NCI-H1694 treated with DMSO at 0.1 percent for 48 hours (cell line): ENCODE data around the gene PCK1.

ENCODE experiments used
- DNase-seq: peaks from one replicate; lab custom pipeline; 2025; lab: John Stamatoyannopoulos, UW

Gene PCK1

DNA sequence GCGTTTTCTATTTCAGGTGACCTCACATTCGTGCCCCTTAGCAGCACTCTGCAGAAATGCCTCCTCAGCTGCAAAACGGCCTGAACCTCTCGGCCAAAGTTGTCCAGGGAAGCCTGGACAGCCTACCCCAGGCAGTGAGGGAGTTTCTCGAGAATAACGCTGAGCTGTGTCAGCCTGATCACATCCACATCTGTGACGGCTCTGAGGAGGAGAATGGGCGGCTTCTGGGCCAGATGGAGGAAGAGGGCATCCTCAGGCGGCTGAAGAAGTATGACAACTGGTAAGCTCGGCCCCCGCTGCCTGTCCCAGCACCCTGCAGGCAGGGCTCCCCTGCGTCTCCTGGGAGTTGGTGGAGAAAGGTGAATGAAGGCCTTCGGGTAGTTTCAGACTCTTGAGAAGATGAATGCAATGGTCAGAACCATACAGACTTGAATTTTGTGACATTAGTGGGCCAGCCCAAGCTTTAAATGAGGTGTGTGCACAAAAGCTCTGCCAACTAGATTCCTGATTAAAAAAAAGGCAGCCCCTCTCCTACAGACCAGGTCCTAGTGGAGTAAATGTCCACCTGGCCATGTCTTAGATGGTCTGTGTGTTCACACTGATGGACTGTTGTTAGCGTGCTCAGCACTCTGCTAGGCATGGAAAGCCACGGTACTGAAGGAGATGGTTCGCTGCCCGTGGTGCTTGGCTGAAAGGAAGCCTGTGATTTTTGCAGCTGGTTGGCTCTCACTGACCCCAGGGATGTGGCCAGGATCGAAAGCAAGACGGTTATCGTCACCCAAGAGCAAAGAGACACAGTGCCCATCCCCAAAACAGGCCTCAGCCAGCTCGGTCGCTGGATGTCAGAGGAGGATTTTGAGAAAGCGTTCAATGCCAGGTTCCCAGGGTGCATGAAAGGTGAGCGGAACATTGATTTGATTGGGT, 708 bp downstream of the PCK1 start:
- DNase-seq: no peak

DNA sequence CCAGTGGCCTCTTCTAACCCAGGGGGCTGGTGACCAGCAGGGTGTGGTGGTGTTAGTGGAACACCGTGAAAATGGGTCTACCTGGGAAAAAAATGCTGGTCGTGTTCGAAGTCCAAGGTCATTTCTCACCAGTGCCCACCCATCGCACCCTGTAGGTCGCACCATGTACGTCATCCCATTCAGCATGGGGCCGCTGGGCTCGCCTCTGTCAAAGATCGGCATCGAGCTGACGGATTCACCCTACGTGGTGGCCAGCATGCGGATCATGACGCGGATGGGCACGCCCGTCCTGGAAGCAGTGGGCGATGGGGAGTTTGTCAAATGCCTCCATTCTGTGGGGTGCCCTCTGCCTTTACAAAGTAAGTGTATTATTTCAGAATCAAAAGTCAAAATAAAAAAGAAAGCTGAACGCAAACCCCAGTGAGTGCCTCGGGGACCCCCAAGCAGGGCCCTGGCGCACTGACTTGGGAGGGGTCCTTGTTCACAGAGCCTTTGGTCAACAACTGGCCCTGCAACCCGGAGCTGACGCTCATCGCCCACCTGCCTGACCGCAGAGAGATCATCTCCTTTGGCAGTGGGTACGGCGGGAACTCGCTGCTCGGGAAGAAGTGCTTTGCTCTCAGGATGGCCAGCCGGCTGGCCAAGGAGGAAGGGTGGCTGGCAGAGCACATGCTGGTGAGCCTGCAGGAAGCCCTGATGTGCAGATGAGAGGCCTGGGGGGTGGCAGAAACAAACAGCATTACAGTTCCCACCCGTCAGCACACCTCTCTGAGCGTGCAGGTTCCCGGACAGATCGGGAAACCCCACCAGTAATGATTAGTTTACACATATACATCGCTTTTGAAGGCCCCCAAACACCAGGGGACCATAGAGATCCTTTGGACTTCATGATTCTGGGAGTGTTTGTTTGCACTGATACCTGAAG, 1.9 kb downstream of the PCK1 start:
- DNase-seq: no peak

DNA sequence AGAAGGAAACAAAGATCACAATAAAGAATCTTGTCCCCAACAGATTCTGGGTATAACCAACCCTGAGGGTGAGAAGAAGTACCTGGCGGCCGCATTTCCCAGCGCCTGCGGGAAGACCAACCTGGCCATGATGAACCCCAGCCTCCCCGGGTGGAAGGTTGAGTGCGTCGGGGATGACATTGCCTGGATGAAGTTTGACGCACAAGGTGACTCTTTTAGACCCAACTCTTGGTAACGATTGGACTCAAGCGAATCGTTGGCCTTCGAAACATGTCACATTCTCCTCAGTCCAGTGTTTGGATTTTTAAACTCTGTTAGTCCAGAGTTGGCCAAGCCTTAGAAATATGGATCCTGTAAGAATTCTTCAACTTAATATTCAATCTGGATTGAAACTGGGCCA, 2.6 kb downstream of the PCK1 start:
- no peak for DNase-seq

DNA sequence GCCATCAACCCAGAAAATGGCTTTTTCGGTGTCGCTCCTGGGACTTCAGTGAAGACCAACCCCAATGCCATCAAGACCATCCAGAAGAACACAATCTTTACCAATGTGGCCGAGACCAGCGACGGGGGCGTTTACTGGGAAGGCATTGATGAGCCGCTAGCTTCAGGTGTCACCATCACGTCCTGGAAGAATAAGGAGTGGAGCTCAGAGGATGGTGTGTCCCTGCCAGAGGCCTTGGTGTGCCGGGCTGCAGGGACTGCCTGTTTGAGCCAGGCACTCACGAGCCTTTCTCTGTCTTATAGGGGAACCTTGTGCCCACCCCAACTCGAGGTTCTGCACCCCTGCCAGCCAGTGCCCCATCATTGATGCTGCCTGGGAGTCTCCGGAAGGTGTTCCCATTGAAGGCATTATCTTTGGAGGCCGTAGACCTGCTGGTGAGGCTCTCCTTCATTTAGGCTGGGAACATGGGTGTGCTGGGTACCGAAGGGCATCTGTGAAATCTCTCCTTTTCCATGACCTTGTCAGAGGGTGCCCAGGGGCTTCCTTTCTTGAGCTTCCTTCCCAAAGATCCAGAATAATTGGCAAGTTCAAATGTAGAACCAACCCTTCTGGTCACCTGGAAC, 3.4 kb downstream of the PCK1 start:
- DNase-seq: no peak

DNA sequence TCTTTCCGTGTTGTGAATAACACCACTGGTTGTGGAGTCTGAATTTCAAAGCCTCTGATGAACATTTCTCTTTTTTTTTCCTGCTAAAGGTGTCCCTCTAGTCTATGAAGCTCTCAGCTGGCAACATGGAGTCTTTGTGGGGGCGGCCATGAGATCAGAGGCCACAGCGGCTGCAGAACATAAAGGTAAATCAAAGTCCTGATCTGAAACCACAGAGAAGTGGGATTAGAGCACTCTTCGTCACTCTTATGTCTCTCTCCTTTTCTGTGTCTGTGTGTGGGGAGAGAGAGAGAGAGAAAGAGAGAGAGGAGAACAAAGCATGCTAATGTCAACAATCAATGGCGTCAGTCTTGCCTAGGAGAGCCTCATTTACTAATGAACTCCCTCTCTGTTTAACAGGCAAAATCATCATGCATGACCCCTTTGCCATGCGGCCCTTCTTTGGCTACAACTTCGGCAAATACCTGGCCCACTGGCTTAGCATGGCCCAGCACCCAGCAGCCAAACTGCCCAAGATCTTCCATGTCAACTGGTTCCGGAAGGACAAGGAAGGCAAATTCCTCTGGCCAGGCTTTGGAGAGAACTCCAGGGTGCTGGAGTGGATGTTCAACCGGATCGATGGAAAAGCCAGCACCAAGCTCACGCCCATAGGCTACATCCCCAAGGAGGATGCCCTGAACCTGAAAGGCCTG, 4.2 kb downstream of the PCK1 start:
- no peak for DNase-seq

DNA sequence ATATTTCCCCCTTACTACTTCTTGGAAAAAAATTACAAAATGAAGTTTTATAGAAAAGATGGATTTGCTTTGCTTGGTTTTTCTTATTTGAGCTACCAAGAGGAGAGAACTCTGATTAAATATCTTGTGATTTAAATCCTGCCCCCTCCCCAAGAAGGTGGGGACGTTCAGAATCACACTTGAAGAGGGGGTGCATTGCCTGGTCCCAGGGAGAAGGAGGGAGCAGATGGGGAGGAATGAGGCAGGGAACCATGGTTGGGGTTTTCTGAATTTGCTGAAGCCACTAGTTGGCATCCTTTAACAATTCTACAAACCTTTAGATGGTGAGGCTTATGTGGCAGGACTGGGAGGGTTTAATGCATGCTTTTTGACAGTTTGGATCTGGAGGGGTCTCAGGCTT, 5.5 kb downstream of the PCK1 start:
- DNase-seq: no peak

DNA sequence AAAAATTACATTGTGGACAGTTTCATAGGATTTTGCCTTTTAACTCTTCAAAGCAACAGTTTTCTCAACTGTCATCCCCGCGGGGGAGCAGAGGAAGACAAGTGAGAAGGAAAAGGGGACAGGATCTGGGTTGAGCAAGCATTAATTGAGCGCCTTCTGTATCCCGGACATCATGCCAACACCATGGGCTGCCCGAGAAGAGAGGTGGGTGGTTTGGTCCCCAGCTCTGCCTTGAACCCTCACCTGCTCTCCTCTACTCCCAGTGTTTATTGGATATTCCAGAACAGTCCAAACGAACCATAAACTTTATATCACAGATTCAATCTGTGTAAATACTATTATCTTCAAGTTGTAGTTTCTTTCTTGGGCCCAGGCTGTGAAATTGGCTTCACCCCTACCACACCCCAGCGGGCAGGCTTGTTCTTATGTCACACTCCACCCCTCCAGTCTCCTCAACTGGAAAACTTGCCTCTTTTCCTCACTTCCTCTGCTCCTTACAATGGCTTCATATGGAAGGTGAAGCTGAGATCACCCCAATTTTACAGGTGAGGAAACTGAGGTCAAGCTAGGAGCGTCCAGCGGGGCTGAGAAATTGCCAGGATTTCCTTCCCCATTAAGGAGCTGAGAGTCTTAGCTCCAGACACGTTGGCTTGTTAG, 6.0 kb downstream of the PCK1 start:
- DNase-seq: no peak

DNA sequence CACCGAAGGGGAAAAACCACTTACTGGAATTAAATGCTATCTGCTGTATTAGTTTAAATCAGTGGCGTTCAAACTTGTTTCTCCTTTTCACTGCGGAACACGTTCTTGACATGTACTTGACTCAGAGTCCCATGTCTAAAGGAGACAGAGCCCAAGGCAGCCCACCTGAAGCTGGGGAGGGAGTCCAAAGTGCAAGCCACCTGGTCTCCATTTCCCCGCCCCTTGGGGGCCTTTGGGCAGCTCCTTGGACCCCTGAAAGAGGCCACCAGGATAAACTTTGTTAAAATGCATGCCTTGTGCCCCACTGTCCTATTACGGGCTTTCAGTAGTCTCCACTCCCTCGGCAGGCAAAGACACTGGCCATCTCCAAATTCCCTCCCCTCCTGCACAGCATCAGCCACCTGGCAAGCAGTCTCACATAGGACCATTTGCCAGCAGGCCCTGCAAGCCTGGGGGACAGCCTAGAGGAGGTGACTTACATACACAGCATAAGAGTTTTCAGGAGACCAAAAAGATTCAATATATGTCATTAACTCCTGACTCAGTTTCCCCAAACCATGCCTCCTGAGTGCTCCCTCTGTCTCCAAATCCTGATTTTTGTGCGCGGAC, 6.7 kb downstream of the PCK1 start:
- no peak for DNase-seq

DNA sequence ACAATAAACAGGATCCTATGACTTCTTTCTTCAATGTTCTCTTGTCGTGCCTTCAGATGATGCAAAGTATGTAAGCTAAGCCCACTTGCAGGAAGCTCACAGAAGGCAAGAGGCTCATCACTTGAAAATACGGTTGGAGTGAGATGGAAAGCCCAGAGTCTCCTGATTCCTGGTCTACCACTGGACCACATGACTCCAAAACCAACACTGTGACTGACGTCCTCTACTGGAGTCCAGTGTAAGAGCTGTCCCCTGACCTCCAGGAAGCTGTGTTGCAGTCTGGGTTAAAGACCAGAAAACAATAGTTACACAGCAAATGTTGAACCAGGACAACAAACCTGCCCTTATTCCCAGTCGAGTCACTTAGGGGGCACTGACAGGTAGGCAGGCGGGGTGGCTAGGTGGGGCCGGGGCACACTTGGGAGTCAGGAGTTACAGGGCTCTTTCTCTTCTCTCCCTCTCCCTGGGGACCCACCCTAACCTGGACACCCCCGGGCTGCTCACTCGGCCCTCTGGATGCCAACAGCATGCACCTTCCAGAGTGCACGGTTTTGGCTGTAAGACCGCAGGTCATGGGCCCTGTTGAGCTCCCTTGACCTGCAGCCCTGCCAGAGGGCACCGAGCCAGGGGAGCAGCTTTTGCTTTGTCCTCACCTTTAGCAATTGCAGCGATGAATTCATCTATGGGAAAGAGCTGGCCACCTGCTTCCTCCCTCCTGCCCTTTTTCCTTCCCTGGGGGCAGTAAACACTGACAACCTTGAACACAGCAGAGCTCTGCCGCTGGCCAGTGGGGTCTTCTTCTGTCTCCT, 7.4 kb downstream of the PCK1 start:
- DNase-seq: no peak

DNA sequence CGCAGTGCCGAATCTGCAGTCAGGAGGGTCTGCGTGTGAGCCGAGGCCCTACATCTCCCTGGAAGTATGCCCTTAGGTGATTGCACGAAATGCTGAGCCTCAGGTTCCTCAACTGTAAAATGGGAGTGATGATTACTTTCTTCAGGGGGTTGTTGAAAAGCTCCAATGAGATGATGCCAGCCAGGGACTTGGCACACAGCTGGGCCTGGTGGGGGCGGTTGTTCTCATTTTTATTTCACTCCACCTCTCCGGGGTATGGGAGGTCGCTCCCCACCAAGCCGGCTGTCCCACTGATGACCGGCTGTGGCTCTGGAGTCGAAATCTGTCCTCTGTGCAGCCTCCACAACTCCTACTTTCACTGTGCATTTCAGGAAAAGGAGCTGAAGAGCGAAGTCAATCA, 8.1 kb downstream of the PCK1 start:
- no peak for DNase-seq

DNA sequence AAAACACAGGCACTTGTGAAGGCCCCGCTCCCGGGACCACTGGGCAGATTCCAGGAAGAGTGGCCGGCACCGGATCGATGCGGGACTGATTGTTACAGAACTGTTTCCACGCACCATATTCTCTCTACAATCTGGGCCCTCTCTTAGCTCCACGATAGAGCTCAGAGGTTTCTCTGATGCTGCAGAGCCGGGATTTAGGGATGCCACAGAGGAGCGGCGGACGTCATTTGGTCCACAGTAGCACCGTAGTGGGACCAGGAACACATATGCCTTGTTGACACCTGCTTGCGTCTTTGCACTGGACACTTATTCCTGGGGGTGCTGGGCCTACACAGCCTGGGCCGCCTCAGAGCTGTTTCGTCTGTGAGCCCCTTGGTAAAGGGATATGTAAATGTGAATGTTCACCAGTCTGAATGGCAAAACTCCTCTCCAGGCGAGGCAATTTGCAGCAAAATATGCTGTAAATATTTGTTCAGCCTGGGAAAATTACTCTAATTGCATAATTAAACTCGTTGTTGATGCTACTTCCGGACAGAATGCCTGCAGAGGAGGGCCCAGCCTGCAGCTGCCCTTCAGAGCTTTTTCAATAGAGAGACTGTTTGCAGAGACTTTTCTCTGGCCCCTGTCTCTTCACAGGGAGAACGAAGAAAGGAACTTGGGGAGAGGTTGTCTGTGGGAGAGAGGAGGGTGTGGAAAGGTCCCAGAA, 9.4 kb downstream of the PCK1 start:
- no peak for DNase-seq

DNA sequence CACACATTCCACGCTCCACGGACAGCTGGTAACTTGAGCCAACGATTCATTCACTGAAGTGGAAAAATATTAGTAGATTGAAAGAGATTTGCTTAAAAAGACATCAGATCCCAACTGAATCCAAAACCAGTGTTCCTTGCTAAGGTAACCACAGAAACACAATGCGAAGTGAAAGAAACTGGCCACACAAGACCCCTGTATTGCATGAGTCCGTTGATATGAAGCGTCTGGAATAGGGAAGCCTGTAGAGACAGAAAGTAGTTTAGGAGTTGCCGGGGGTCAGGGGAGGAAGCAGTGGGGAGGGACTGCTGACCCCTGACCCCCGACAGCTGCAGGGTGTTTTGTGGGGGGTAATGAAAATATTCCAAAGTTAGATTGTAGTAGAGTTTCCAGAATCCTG, 10.0 kb downstream of the PCK1 start:
- DNase-seq: no peak

DNA sequence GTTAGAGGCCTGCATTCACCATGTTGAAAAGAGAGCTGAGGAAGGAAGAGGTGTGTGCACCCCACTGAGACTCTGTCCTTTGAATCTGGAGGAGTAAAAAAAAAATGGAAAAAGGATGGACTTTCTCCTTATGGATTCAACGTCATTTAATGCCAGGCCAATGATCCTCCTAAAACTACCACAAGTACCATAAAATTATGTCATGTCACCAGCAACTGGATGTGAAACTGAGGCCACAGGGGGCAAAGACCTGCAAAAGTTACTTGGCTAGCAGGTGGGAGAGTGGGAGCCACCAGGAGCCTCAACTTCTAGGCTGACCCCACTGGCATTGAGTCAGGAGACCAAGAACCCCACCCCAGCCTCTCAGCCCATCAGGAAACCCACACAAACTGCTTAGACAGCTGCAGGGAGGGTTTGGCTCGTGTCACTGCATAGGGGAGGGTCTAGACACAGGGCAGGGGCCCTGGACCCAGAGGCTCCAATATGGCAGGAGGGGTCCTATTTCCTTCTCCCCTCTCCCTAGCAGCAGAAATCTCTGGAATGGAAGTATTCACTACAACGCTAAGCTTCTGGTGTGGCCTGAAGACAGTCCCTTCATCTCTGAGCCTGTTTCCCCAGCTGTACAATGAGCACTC, 11.0 kb downstream of the PCK1 start:
- no peak for DNase-seq

DNA sequence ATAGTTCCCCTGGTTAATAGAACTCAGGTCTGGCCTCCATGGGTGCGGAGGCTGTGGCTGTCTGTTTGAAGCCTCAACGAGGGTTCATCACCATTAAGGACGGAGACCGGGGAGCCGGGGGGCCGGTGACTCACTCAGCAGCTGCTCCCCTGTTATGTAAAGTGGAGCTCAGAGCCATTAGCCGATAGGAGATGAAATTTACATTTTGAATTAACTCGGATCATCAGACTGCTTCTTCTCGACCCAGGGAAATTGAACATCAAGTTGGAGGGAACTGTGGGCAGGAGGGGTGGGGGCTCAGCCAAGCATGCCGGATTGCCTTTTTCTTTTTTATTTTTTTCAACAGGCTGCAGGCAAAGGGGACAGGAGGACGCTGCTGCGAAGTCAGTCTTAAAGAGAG, 12.3 kb downstream of the PCK1 start:
- no peak for DNase-seq

DNA sequence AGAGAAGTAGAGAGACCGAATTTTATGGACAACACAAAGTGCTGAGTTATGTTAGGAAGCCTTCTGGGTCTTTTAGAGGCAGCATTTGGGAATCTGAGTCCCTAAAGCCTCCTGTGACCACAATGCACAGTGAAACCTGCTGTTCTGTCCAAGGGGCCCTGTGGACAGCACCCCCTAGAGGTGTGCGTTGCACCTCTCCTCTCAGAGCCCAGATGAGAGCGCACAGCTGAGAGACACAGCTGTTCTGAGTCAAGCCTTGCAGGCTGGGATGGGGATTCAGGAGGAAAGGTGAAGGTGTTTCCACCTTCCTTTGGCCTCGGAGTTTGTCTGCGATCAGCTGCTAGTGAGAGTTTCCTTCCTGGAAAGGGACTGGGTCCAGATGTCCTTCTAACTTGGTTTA, 13.0 kb downstream of the PCK1 start:
- DNase-seq: no peak

DNA sequence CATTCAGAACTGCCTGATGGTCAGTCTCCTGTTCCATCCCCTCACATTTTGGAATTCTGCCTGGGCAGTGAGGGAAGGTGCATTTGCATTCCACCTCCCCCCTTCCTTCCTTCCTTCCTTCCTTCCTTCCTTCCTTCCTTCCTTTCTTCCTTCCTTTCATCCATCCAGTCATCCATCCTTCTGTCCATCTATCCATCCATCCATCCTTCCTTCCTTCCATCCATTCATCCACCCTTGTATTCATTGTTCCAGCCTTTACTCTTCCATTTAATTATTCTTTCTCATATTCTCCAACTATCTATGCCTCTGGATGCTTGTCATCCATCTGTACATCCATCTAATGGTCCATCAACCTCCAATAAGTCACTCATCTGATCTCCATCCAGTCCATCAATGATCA, 14.0 kb downstream of the PCK1 start:
- no peak for DNase-seq

DNA sequence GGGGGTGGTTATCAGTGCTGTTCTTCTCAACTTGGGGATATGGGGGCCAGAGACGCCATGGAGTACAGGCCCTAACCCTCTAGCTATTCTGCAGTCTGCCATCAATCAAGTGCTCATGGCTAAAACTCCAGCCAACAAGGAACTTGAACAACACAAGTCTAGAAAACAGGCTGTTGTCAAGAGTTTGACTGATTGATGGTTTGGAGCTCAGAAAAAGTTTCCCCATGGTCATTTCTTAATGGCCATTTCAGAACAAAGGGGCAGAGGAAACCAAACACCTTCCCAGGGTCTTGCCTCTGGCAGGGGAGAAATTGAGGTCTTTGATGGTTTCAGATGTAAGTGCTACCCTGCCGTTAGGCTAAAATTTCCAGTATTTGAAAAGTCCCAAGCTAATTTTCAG, 15.1 kb downstream of the PCK1 start:
- no peak for DNase-seq

DNA sequence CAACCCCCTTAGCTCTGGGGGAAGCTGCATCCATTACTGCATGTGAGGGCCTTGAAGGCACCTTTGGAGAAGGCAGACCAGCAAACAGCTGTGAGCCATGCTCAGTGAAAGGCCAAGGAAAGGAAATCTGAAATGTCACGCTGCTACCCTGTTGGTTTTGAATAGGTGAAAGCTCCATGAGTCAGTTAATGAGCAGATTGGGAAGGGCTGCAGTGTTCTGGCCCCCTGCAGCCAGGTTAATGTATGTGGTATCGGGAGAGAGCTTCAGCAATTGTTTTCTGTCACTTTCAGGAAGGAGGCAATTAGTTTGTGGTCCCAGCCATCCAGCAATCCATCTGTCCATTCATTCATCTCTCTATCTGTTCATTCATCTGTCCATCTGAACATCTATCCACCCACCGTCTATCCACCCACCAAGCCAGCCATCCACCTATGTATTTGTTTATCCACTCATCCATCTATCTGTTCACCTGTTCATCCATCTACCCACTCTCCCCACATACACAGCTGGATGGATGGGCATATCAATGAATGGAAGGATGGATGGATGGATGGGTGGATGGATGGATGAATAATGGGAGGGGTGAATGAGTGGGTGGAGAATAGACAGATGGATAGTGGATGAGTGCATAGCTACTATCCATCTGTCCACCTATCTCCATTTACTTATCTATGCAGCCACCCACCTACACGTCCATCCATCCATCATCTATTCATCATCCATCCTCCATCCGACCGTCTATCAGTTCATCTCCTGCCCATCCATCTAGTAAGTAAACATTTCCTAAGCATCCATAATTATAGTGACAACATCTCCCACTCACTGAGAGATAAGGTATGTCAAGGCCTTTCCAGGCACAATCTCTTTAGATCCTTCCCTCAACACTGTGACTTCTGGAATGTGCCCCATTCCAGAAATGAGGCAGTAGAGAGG, 16.0 kb downstream of the PCK1 start:
- DNase-seq: no peak
